ENCODE measurements around the gene CFAP77. TPM values are rescaled to one million over a fixed set of nuclear protein-coding genes. Genes with fewer than 3 reads are reported as not detected.

The CFAP77 gene
- total RNA-seq, 1 donor from 2014 or later, result 1.8 TPM

DNA sequence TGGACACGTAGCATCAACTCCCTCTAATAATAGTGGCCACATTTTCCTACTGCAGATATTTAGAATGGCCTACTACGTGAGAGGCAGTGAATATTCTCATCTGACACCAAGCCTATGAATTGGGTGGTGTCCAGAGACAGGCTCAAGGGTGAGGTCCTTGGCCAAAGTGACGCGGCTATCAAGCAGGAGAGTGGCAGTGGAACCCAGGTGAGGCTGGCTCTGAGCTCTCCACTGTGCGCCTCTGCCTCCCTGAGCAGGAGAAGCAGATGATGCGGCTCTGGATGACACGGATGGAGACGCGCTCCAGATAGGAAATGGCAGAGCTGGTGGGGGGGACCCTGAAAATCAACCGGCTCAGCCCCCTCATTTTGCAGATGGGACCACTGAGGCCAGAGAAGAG, 69.7 kb downstream of the CFAP77 start:
- peaks cover 43% of the 10 kb centered on the region for H3F3A ChIP-seq (ENCODE audit: low read depth)
- H3K4me2 ChIP-seq, result no peak overlapping the region
- Mint-ChIP-seq H3K9me3 (no peaks in the 10 kb centered on the region), H3K4me1 (peaks cover 87% of the 10 kb centered on the region), H3K27ac (peak overlapping the region; percentile 63), H3K4me3 (peak overlapping the region; percentile 62), H3K27me3 (ENCODE audit: insufficient read depth, low read depth) (peaks cover 7% of the 10 kb centered on the region), H3K36me3 (no peaks in the 10 kb centered on the region)
- no peaks in the 10 kb centered on the region for H3K36me3 ChIP-seq
- no peak overlapping the region for H3K4me3 ChIP-seq
- H3K9me3 ChIP-seq (ENCODE audit: low read depth), result no peaks in the 10 kb centered on the region
- TF ChIP-seq, protein P1, sequence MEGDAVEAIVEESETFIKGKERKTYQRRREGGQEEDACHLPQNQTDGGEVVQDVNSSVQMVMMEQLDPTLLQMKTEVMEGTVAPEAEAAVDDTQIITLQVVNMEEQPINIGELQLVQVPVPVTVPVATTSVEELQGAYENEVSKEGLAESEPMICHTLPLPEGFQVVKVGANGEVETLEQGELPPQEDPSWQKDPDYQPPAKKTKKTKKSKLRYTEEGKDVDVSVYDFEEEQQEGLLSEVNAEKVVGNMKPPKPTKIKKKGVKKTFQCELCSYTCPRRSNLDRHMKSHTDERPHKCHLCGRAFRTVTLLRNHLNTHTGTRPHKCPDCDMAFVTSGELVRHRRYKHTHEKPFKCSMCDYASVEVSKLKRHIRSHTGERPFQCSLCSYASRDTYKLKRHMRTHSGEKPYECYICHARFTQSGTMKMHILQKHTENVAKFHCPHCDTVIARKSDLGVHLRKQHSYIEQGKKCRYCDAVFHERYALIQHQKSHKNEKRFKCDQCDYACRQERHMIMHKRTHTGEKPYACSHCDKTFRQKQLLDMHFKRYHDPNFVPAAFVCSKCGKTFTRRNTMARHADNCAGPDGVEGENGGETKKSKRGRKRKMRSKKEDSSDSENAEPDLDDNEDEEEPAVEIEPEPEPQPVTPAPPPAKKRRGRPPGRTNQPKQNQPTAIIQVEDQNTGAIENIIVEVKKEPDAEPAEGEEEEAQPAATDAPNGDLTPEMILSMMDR (IDR thresholded peaks at IDR 0.05), result no peak
- TF ChIP-seq EZH2phosphoT487 (IDR thresholded peaks at IDR 0.05), result no peak
- TF ChIP-seq EZH2 (IDR thresholded peaks at IDR 0.05), result no peak
- no peak overlapping the region for H3K9ac ChIP-seq
- no peak for DNase-seq (ENCODE audit: low spot score)
- H4K20me1 ChIP-seq (ENCODE audit: low read depth), result no peaks in the 10 kb centered on the region
- H2AFZ ChIP-seq (replicated peaks), result no peak overlapping the region
- H3K27me3 ChIP-seq, result no peaks in the 10 kb centered on the region
- no peaks in the 10 kb centered on the region for H3K79me2 ChIP-seq (ENCODE audit: low read depth)
- H3K27ac ChIP-seq, result no peak overlapping the region
- H3K4me1 ChIP-seq, result peaks cover 61% of the 10 kb centered on the region

DNA sequence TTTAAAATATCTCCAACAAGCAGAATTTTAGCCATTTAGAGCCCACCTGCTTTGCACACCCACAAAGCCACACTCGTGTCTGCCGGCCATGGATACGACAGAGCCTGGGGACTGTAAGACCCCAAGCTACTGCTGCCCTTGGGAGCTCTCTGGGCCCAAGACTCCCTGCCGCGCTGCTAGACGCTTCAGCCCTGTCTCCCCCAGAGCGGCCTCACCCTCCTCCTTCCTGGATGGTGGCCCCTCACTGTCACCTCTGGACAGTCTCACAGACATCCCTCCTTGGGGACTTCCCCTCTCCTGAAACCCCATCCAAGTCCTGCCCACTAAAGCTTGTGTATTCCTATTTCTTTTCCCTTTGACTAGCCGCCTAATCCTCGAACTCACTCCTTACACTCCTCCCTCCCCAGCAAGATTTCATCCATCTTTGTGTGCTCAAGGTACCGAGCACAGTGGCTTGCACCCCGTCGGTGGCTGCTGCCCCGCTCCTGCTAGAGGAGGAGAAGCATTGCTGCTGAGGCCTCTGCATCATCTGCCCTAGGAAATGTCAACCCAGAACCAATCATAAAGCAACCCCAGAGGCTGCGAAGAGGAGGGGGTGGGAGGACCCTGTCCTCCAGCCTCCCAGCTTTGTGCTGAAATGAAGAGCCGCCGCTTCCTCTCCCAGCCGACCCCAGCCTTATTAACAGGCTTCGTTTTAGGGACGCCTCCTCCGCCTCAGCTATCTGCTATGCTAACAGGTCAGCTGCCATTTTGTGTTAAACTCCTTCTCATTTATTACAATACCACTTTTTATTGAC, 71.2 kb downstream of the CFAP77 start:
- H3K9me3 Mint-ChIP-seq, result no peaks in the 10 kb centered on the region
- no peak overlapping the region for H3K4me3 ChIP-seq
- DNase-seq (ENCODE audit: low spot score), result peak; percentile 52
- no peaks in the 10 kb centered on the region for H3K27me3 ChIP-seq
- peaks cover 48% of the 10 kb centered on the region for H3K4me1 ChIP-seq
- H3K9ac ChIP-seq, result no peak overlapping the region
- H3K79me2 ChIP-seq (ENCODE audit: low read depth), result no peaks in the 10 kb centered on the region
- H3K9me3 ChIP-seq (ENCODE audit: low read depth), result no peaks in the 10 kb centered on the region
- H3K36me3 ChIP-seq, result no peaks in the 10 kb centered on the region
- H3K27ac ChIP-seq, result no peak overlapping the region
- TF ChIP-seq EZH2 (IDR thresholded peaks at IDR 0.05), result no peak
- TF ChIP-seq, protein P1 (IDR thresholded peaks at IDR 0.05), result no peak
- no peak for TF ChIP-seq EZH2phosphoT487 (IDR thresholded peaks at IDR 0.05)
- peak overlapping the region; percentile 76 for H2AFZ ChIP-seq (replicated peaks)
- peaks cover 34% of the 10 kb centered on the region for H3F3A ChIP-seq (ENCODE audit: low read depth)
- H3K4me3 Mint-ChIP-seq, result peak overlapping the region; percentile 63
- no peak overlapping the region for H3K4me2 ChIP-seq
- peaks cover 7% of the 10 kb centered on the region for H3K27me3 Mint-ChIP-seq (ENCODE audit: insufficient read depth, low read depth)
- peaks cover 78% of the 10 kb centered on the region for H3K4me1 Mint-ChIP-seq
- no peaks in the 10 kb centered on the region for H3K36me3 Mint-ChIP-seq
- peak overlapping the region; percentile 90 for H3K27ac Mint-ChIP-seq
- H4K20me1 ChIP-seq (ENCODE audit: low read depth), result no peaks in the 10 kb centered on the region

DNA sequence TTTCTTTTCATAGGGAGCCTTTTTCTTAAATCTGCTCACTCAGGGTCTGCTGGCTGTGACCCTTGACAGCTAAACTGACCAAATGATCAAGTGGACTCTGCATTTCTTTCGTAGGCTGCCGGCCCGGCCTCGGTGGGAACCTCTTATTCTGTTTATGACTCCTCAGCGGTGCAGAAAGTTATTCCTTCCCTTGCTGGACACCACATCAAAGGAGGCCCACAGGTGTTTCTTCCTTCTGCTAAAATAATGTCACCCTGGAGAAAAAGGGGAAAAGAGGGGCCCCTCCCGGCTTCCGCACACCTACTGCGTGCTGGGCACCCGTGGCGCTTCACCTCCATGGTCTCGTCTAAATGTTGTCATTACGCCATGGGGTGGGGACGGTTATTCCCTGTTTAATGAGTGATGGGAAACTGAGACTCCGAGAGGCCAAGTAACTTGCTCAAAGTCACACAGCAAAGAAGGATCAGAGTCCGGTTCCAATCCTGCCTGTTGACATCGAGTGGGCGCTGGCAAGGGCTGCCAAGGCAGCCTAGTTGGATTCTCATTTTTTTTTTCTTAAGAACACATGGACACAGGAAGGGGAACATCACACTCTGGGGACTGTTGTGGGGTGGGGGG, 72.3 kb downstream of the CFAP77 start:
- no peak for DNase-seq (ENCODE audit: low spot score)
- no peaks in the 10 kb centered on the region for H3K36me3 Mint-ChIP-seq
- Histone ChIP-seq H3K9me3 (ENCODE audit: low read depth) (no peaks in the 10 kb centered on the region), H3F3A (ENCODE audit: low read depth) (peaks cover 31% of the 10 kb centered on the region), H3K27me3 (no peaks in the 10 kb centered on the region), H3K4me3 (no peak overlapping the region), H3K4me2 (no peak overlapping the region), H4K20me1 (ENCODE audit: low read depth) (no peaks in the 10 kb centered on the region), H3K4me1 (peaks cover 54% of the 10 kb centered on the region), H3K27ac (no peak overlapping the region), H2AFZ (replicated peaks) (no peak overlapping the region), H3K79me2 (ENCODE audit: low read depth) (no peaks in the 10 kb centered on the region), H3K36me3 (no peaks in the 10 kb centered on the region), H3K9ac (no peak overlapping the region)
- no peaks in the 10 kb centered on the region for H3K9me3 Mint-ChIP-seq
- H3K27ac Mint-ChIP-seq, result peak overlapping the region; percentile 89
- TF ChIP-seq EZH2 (IDR thresholded peaks at IDR 0.05) (no peak), EZH2phosphoT487 (IDR thresholded peaks at IDR 0.05) (no peak)
- TF ChIP-seq, protein P1 (IDR thresholded peaks at IDR 0.05), result no peak
- H3K27me3 Mint-ChIP-seq (ENCODE audit: insufficient read depth, low read depth), result peaks cover 7% of the 10 kb centered on the region
- peaks cover 80% of the 10 kb centered on the region for H3K4me1 Mint-ChIP-seq
- H3K4me3 Mint-ChIP-seq, result peak overlapping the region; percentile 59

Measured in neural progenitor cell (in vitro differentiated cells).